Lower leg skin (tissue), 3 donors: ENCODE results near the gene HIRA.

Experiments
- POLR2A ChIP-seq, 2 donors: fragments of 450-650 bp; IDR thresholded peaks; one replicate each; pipeline ENCODE4 v1.6.1; 2016 to 2017; ENCODE audit warnings: antibody characterized with exemption in 2 of 2, mild to moderate bottlenecking in 1 of 2, moderate library complexity in 1 of 2
- TF ChIP-seq, protein P1 (sequence below), 3 donors: fragments of 450-650 bp; IDR thresholded peaks; one replicate each; pipeline ENCODE4 v1.5.1; 2016; ENCODE audit warnings: antibody characterized with exemption in 3 of 3, mild to moderate bottlenecking in 3 of 3, moderate library complexity in 2 of 3

DNA sequence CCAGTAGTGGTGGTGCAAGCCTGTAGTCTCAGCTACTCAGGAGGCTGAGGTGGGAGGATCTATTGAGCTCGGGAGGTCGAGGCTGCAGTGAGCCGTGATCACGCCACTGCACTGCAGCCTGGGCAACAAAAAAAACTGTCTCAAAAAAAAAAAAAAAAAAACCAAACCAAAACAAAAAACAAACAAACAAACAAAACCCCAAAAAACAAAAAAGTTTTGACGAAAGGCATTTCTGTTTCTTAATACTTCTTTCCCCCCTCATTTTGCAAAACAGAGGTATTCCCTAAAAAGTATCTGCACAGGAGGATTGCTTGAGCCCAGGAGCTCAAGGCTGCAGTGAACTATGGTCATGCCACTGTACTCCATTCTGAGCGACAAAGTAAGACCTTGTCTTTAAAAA is 11.2 kb downstream of the HIRA start:
- TF ChIP-seq, protein P1, sequence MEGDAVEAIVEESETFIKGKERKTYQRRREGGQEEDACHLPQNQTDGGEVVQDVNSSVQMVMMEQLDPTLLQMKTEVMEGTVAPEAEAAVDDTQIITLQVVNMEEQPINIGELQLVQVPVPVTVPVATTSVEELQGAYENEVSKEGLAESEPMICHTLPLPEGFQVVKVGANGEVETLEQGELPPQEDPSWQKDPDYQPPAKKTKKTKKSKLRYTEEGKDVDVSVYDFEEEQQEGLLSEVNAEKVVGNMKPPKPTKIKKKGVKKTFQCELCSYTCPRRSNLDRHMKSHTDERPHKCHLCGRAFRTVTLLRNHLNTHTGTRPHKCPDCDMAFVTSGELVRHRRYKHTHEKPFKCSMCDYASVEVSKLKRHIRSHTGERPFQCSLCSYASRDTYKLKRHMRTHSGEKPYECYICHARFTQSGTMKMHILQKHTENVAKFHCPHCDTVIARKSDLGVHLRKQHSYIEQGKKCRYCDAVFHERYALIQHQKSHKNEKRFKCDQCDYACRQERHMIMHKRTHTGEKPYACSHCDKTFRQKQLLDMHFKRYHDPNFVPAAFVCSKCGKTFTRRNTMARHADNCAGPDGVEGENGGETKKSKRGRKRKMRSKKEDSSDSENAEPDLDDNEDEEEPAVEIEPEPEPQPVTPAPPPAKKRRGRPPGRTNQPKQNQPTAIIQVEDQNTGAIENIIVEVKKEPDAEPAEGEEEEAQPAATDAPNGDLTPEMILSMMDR (IDR thresholded peaks at IDR 0.05): no peak
- no peak for TF ChIP-seq POLR2A (IDR thresholded peaks at IDR 0.05)
